Measurements from ENCODE around the gene SLC35F1.

- TF ChIP-seq CEBPB (IDR thresholded peaks at IDR 0.05) (no peak), MAX (IDR thresholded peaks at IDR 0.05) (no peak), REST (IDR thresholded peaks at IDR 0.05; ENCODE audit: low read depth) (no peak), TAF1 (IDR thresholded peaks at IDR 0.05; ENCODE audit: low read depth) (no peak), YY1 (IDR thresholded peaks at IDR 0.05; ENCODE audit: low read depth) (no peak), EP300 (IDR thresholded peaks at IDR 0.05; ENCODE audit: borderline replicate concordance) (no peak), ZBTB7A (IDR thresholded peaks at IDR 0.05; ENCODE audit: low read depth) (no peak), CREB1 (IDR thresholded peaks at IDR 0.05; ENCODE audit: low read depth) (no peak), TEAD4 (IDR thresholded peaks at IDR 0.05) (no peak), USF1 (IDR thresholded peaks at IDR 0.05) (no peak), RAD21 (IDR thresholded peaks at IDR 0.05; ENCODE audit: low read depth) (no peak), EGR1 (IDR thresholded peaks at IDR 0.05) (no peak)
Observed at GRCh38 chr6:118299457-118299856, 392.4 kb downstream of the SLC35F1 start.

All from Ishikawa (cell line).